ENCODE measurements around the gene ZNF346.

The ZNF346 gene

DNA sequence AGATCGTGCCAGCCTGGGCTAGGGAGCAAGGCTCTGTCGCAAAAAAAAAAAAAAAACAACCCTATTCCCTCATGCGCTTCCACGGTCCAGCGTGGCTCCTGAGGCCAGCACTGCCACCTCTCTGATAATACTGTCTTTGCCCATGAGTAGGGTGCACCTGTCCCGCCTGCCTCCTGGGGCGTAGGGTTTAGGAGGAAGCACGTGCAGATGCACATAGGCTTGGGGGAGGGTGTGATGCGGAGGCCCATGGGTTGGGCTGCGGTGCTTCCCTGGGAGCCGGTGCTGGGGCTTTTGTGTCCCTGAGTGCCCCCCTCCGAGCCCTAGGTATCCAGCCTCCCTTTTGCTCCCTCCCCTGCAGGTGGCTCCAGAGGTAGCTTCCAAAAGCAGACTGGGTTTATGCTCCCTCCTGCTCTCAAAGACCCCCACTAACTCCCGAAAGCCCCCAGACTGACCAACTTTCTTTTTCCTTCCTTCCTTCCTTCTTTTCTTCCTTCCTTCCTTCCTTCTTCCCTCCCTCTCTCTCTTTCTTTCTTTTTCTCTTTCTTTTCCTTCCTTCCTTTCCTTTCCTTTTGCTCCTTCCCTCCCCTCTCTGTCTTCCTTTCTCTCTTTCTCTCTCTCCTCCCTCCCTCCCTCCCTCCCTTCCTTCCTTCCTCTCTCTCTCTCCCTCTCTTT is 77.1 kb downstream of the ZNF346 start:
- H3K36me3 ChIP-seq (ENCODE audit: insufficient read depth, low read length), result no peaks in the 10 kb centered on the region
- no peak for TF ChIP-seq EZH2phosphoT487 (IDR thresholded peaks at IDR 0.05; ENCODE audit: borderline replicate concordance)
- TF ChIP-seq, protein P1, sequence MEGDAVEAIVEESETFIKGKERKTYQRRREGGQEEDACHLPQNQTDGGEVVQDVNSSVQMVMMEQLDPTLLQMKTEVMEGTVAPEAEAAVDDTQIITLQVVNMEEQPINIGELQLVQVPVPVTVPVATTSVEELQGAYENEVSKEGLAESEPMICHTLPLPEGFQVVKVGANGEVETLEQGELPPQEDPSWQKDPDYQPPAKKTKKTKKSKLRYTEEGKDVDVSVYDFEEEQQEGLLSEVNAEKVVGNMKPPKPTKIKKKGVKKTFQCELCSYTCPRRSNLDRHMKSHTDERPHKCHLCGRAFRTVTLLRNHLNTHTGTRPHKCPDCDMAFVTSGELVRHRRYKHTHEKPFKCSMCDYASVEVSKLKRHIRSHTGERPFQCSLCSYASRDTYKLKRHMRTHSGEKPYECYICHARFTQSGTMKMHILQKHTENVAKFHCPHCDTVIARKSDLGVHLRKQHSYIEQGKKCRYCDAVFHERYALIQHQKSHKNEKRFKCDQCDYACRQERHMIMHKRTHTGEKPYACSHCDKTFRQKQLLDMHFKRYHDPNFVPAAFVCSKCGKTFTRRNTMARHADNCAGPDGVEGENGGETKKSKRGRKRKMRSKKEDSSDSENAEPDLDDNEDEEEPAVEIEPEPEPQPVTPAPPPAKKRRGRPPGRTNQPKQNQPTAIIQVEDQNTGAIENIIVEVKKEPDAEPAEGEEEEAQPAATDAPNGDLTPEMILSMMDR (conservative IDR thresholded peaks at IDR 0.05; ENCODE audit: low read length), result no peak
- H2AFZ ChIP-seq (ENCODE audit: low read length), result no peak overlapping the region
- no peak overlapping the region for H3K9ac ChIP-seq (ENCODE audit: low read depth, low read length, poor library complexity, severe bottlenecking)
- H3K4me2 ChIP-seq (ENCODE audit: low read depth, low read length, poor library complexity, severe bottlenecking), result no peak overlapping the region
- H4K20me1 ChIP-seq (ENCODE audit: insufficient read depth, low read length, poor library complexity, severe bottlenecking), result no peaks in the 10 kb centered on the region
- H3K4me1 ChIP-seq (ENCODE audit: insufficient read depth, low read length, poor library complexity, severe bottlenecking), result no peaks in the 10 kb centered on the region
- H3F3A ChIP-seq (ENCODE audit: low read depth), result no peaks in the 10 kb centered on the region
- no peak overlapping the region for H3K4me3 ChIP-seq (ENCODE audit: low read length, poor library complexity, severe bottlenecking)
- no peaks in the 10 kb centered on the region for H3K9me2 ChIP-seq (replicated peaks; ENCODE audit: low read depth, low read length)
- no peaks in the 10 kb centered on the region for H3K27me3 ChIP-seq (ENCODE audit: insufficient read depth, low read length, poor library complexity, severe bottlenecking)
- H3K79me2 ChIP-seq (ENCODE audit: insufficient read depth, low read length), result no peaks in the 10 kb centered on the region
- no peaks in the 10 kb centered on the region for H3K9me3 ChIP-seq (ENCODE audit: insufficient read depth, low read depth, low read length)

DNA sequence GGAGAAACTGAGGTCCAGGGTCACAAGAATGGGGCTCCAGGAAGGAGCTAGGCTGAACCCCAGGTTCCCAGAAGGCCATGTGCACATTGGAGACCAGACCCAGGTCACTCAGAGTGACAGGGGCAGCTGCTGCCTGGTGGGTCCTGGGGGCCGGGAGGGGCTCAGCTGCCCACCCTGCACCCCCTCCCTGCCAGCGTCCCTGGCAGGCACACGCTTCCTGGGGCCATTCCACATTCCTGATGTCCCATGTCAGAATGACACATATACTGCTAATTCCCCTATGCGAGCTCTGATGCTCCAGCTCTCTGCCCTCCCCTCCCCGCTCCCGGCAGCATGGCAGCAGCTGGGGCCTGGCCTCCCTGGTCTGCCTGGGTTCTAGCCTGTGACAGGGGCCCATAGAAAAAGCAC is 78.2 kb downstream of the ZNF346 start:
- Histone ChIP-seq H3K4me2 (ENCODE audit: low read depth, low read length, poor library complexity, severe bottlenecking) (no peak overlapping the region), H3K9me2 (replicated peaks; ENCODE audit: low read depth, low read length) (no peaks in the 10 kb centered on the region), H3K36me3 (ENCODE audit: insufficient read depth, low read length) (no peaks in the 10 kb centered on the region), H3K9me3 (ENCODE audit: insufficient read depth, low read depth, low read length) (no peaks in the 10 kb centered on the region), H3K79me2 (ENCODE audit: insufficient read depth, low read length) (no peaks in the 10 kb centered on the region), H3K9ac (ENCODE audit: low read depth, low read length, poor library complexity, severe bottlenecking) (no peak overlapping the region), H3K4me1 (ENCODE audit: insufficient read depth, low read length, poor library complexity, severe bottlenecking) (no peaks in the 10 kb centered on the region), H3F3A (ENCODE audit: low read depth) (no peaks in the 10 kb centered on the region), H3K27me3 (ENCODE audit: insufficient read depth, low read length, poor library complexity, severe bottlenecking) (no peaks in the 10 kb centered on the region), H4K20me1 (ENCODE audit: insufficient read depth, low read length, poor library complexity, severe bottlenecking) (no peaks in the 10 kb centered on the region), H3K4me3 (ENCODE audit: low read length, poor library complexity, severe bottlenecking) (no peak overlapping the region), H2AFZ (ENCODE audit: low read length) (no peak overlapping the region)
- TF ChIP-seq EZH2phosphoT487 (IDR thresholded peaks at IDR 0.05; ENCODE audit: borderline replicate concordance), result no peak
- TF ChIP-seq, protein P1 (conservative IDR thresholded peaks at IDR 0.05; ENCODE audit: low read length), result no peak

DNA sequence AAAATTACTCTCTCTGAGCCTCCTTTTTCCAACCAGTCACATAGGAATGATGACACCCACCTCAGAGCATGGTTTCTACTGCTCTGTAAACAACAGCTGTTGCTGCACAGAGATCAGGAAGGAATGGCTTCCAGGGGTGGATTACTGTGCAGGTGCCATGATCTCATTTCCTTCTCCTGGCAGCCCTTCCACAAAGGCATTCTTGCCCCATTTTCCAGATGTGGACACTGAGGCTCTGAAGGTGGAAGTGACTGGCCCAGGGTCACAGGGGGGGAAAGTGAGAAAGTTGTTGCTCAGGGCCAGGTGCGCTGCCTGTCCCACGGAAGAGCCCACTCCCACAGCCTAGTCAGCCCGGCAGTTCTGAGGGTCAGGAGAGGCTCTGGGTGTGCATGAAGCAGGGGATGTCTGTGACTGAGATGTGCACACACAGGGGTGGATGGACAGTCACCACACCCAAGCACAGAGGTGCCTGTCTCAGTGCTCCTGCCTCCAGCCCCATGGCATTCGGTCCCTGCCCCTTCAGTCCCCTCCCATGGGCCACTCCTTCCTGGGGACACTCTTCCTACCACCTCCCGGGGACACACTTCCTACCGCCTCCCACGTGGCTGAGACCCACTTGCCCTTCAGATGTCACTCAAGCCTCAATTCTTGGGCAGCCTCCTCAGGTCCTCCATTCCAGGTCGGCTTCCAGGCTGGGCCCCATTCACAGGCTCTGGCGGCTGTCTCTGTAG is 81.2 kb downstream of the ZNF346 start:
- H3F3A ChIP-seq (ENCODE audit: low read depth), result no peaks in the 10 kb centered on the region
- H3K4me3 ChIP-seq (ENCODE audit: low read length, poor library complexity, severe bottlenecking), result no peak overlapping the region
- H4K20me1 ChIP-seq (ENCODE audit: insufficient read depth, low read length, poor library complexity, severe bottlenecking), result no peaks in the 10 kb centered on the region
- H3K9ac ChIP-seq (ENCODE audit: low read depth, low read length, poor library complexity, severe bottlenecking), result no peak overlapping the region
- H3K9me2 ChIP-seq (replicated peaks; ENCODE audit: low read depth, low read length), result no peaks in the 10 kb centered on the region
- H3K79me2 ChIP-seq (ENCODE audit: insufficient read depth, low read length), result no peaks in the 10 kb centered on the region
- no peaks in the 10 kb centered on the region for H3K9me3 ChIP-seq (ENCODE audit: insufficient read depth, low read depth, low read length)
- no peaks in the 10 kb centered on the region for H3K4me1 ChIP-seq (ENCODE audit: insufficient read depth, low read length, poor library complexity, severe bottlenecking)
- TF ChIP-seq EZH2phosphoT487 (IDR thresholded peaks at IDR 0.05; ENCODE audit: borderline replicate concordance), result no peak
- TF ChIP-seq, protein P1 (conservative IDR thresholded peaks at IDR 0.05; ENCODE audit: low read length), result no peak
- no peaks in the 10 kb centered on the region for H3K27me3 ChIP-seq (ENCODE audit: insufficient read depth, low read length, poor library complexity, severe bottlenecking)
- no peak overlapping the region for H3K4me2 ChIP-seq (ENCODE audit: low read depth, low read length, poor library complexity, severe bottlenecking)
- no peaks in the 10 kb centered on the region for H3K36me3 ChIP-seq (ENCODE audit: insufficient read depth, low read length)
- no peak overlapping the region for H2AFZ ChIP-seq (ENCODE audit: low read length)

Measured in Loucy (cell line).